GM15510 (cell line): ENCODE data around the gene HTR2B.

ENCODE experiments used
- POLR2A ChIP-seq: IDR thresholded peaks from 3 replicates; pipeline ENCODE4 v1.6.1; 2011; ENCODE audit warnings: borderline replicate concordance; ENCODE audit not compliant: insufficient read length; ENCODE audit errors: extremely low read depth

Gene HTR2B

GRCh38 chr2:231117922-231118613 is 6.8 kb downstream of the HTR2B start:
- no peak for TF ChIP-seq POLR2A

- TF ChIP-seq POLR2A: no peak
These were observed 7.7 kb downstream of the HTR2B start for GRCh38 chr2:231117148-231117547.

GRCh38 chr2:231115651-231116050 is 9.2 kb downstream of the HTR2B start:
- TF ChIP-seq POLR2A: no peak

GRCh38 chr2:231113489-231113888 is 11.4 kb downstream of the HTR2B start:
- no peak for TF ChIP-seq POLR2A

GRCh38 chr2:231111987-231112386 is 12.9 kb downstream of the HTR2B start:
- no peak for TF ChIP-seq POLR2A

GRCh38 chr2:231110551-231110950 is 14.3 kb downstream of the HTR2B start:
- no peak for TF ChIP-seq POLR2A

- no peak for TF ChIP-seq POLR2A
These were observed 20.6 kb downstream of the HTR2B start for GRCh38 chr2:231104115-231104713.

GRCh38 chr2:231102772-231103171 is 22.1 kb downstream of the HTR2B start:
- no peak for TF ChIP-seq POLR2A

GRCh38 chr2:231100990-231101389 is 23.9 kb downstream of the HTR2B start:
- no peak for TF ChIP-seq POLR2A

- no peak for TF ChIP-seq POLR2A
These were observed 24.9 kb downstream of the HTR2B start for GRCh38 chr2:231099918-231100317.

GRCh38 chr2:231094736-231095346 is 30.0 kb downstream of the HTR2B start:
- no peak for TF ChIP-seq POLR2A

- TF ChIP-seq POLR2A: no peak
These were observed 30.9 kb downstream of the HTR2B start for GRCh38 chr2:231093933-231094332.

- TF ChIP-seq POLR2A: no peak
These were observed 36.1 kb downstream of the HTR2B start for GRCh38 chr2:231088754-231089153.

GRCh38 chr2:231084565-231084964 is 40.3 kb downstream of the HTR2B start:
- no peak for TF ChIP-seq POLR2A

GRCh38 chr2:231069379-231070054 is 55.3 kb downstream of the HTR2B start:
- TF ChIP-seq POLR2A: no peak
